Mucosa of descending colon (tissue), 3 donors: ENCODE data around the gene RALA. TPM values are rescaled to one million over a fixed set of nuclear protein-coding genes. Genes with fewer than 3 reads are reported as not detected.
"Not testable (repeated sequence)": the region's sequence is repeated elsewhere in the genome, so short reads cannot be mapped to it uniquely, and the experiment has no call there.

Source experiments
- ATAC-seq: fragments of 200-7000 bp; cut with Tn5 transposase; one replicate; pipeline ENCODE4 v1.9.1; 2020; ENCODE audit warnings: mild to moderate bottlenecking, moderate library complexity
- DNase-seq, 3 donors: peaks; one replicate each; pipeline ENCODE4 v3.0.0-alpha.2; 2020
- H3K36me3 ChIP-seq: fragments of 200-600 bp; one replicate; pipeline ENCODE4 v1.8.0; 2021; ENCODE audit warnings: low read depth, mild to moderate bottlenecking
- H3K4me1 ChIP-seq: fragments of 200-600 bp; one replicate; pipeline ENCODE4 v1.8.0; 2021; ENCODE audit warnings: low read depth, mild to moderate bottlenecking
- H3K4me3 ChIP-seq: fragments of 200-600 bp; one replicate; pipeline ENCODE4 v1.8.0; 2021; ENCODE audit warnings: mild to moderate bottlenecking
- H3K9me3 ChIP-seq: fragments of 200-600 bp; one replicate; pipeline ENCODE4 v1.8.0; 2021; ENCODE audit warnings: mild to moderate bottlenecking
- CTCF ChIP-seq: fragments of 200-600 bp; IDR thresholded peaks from one replicate; pipeline ENCODE4 v1.8.0; 2022; ENCODE audit warnings: antibody characterized with exemption, mild to moderate bottlenecking
- intact Hi-C, 2 donors: fragments of 100-400 bp; cut with DNase I in 1 of 2; cut with micrococcal nuclease in 1 of 2; formaldehyde crosslinking; loops; one replicate each; pipeline versions ENCODE4 v1.11.0 to v1.11.1; 2022; cut with DNase I, micrococcal nuclease
- total RNA-seq, 3 donors: library from RNA; stranded (reverse); fragmentation: NEBNext Ultra II Directional in 2 of 3; extraction: Animal tissue kit (Norgen Biotek cat#: 25700) in 2 of 3; gene quantifications; one replicate each; pipeline versions ENCODE4 v1.2.1 to v1.2.4, GENCODE V29; 2021 to 2023
- donor health status: DM: no; HTN: no; CAD: no; lungs with moderate emphysema.
- donor health status: DM: no; HTN: no; CAD: no.
- donor health status: DM: no; HTN: yes; CAD: no.

The RALA gene
- total RNA-seq, 3 donors from 2014 or later: 35.6 to 52.5 (median 50.3) TPM

GRCh38 chr7:39663263-39663662 lies 39.9 kb downstream of the RALA start:
- Histone ChIP-seq H3K4me3 (no peak overlapping the region), H3K9me3 (no peaks in the 10 kb centered on the region), H3K4me1 (no peaks in the 10 kb centered on the region), H3K36me3 (no peaks in the 10 kb centered on the region)
- intact Hi-C loops: no loop called here
- no peak for TF ChIP-seq CTCF
- DNase-seq (no peak), ATAC-seq (no peak)

- H3K4me1 ChIP-seq: no peaks in the 10 kb centered on the region
- ATAC-seq (no peak), DNase-seq (no peak)
These were observed 40.7 kb downstream of the RALA start for GRCh38 chr7:39664057-39664456.

GRCh38 chr7:39664585-39664984 lies 41.2 kb downstream of the RALA start:
- Histone ChIP-seq H3K4me3 (no peak overlapping the region), H3K36me3 (no peaks in the 10 kb centered on the region), H3K4me1 (no peaks in the 10 kb centered on the region), H3K9me3 (no peaks in the 10 kb centered on the region)
- TF ChIP-seq CTCF: no peak
- ATAC-seq (no peak), DNase-seq (no peak)
- intact Hi-C loops: no loop called here

More at GRCh38 chr7:39664057-39664456, 40.7 kb downstream of the RALA start:
- intact Hi-C loops: no loop called here
- TF ChIP-seq CTCF: no peak
- Histone ChIP-seq H3K4me3 (no peak overlapping the region), H3K9me3 (no peaks in the 10 kb centered on the region), H3K36me3 (no peaks in the 10 kb centered on the region)

- TF ChIP-seq CTCF: no peak
- no peak for ATAC-seq
- H3K4me1 ChIP-seq: no peaks in the 10 kb centered on the region
- intact Hi-C loops: no loop called here
- no peak overlapping the region for H3K4me3 ChIP-seq
- H3K36me3 ChIP-seq: no peaks in the 10 kb centered on the region
- DNase-seq: no peak
- H3K9me3 ChIP-seq: no peaks in the 10 kb centered on the region
These were observed 43.2 kb downstream of the RALA start for GRCh38 chr7:39666562-39666961.

GRCh38 chr7:39667341-39667923 lies 44.1 kb downstream of the RALA start:
- Histone ChIP-seq H3K9me3 (no peaks in the 10 kb centered on the region), H3K36me3 (no peaks in the 10 kb centered on the region), H3K4me1 (no peaks in the 10 kb centered on the region), H3K4me3 (no peak overlapping the region)
- intact Hi-C loops: no loop called here
- DNase-seq (no peak), ATAC-seq (peak; percentile 13)
- TF ChIP-seq CTCF: no peak

GRCh38 chr7:39668280-39668679 lies 44.9 kb downstream of the RALA start:
- H3K9me3 ChIP-seq, intact Hi-C loops, H3K36me3 ChIP-seq, H3K4me1 ChIP-seq, H3K4me3 ChIP-seq: not testable (repeated sequence)
- ATAC-seq: peak; percentile 96
- peak in 2 of 3 donors; percentile 42 for DNase-seq
